CD4-positive, alpha-beta T cell treated with Interleukin-17A for 1 hour (primary cell): ENCODE measurements around the gene B4GALNT3.

ENCODE experiments used
- DNase-seq: peaks from one replicate; pipeline ENCODE4 v3.0.0-alpha.2; 2020

The B4GALNT3 gene

DNA sequence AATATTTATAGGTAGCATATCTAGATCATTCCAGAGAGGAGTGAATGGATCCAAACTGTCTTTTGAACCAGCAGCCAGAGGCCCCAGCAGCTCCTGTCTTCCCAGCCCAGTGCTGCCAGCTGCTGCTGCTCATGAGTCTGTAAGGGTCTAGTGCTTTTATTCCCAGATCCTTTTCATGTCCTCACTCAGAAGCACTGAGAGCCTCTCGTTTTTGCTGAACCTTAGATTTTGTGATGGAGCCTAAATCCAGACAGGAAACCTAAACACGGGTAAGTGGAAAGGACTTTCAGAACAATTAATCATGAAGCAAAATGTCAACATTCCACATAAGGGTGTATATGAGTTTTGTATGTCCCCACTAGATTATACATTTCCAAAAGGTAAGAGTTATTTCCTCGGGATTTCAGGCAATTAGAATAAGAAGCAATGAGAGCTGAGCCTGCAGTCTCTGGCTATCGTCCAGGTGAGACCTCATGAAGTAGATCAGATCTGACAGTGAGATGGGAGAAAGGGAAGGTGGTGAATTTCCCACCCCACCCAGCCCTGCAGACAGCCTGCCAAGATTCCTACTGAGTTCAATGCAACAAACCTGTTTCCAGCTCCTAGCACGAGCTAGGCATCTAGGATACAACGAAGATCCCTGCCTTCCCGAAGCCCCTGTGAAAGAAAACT, 119.1 kb downstream of the B4GALNT3 start:
- DNase-seq: no peak

DNA sequence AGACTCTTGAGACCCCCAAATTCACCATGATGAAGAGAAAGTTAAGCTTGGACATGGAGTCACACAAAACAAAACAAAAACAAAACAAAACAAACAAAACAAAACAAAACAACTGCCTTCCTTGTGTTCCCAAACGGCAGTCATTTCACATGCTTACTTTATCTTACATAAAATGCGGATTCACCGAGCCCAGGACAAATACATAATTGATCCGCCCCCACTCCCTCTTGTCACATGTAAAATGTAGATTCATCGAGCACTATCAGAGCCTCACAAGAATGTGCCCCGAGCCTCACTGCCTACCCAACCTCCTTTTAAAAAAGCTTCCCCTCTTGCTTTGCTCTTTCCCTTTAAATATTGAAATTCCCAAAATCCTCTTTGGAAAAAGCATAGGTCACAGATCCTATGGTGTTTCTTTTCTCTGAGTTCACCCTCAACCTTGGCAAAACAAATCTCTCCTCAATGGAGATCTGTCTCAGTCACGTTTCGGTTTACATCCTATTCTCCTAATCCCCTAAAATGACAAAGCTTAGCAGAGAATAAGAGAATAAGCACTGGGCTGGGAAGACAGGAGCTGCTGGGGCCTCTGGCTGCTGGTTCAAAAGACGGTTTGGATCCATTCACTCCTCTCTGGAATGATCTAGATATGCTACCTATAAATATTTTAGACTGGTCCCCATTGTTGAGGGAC, 119.8 kb downstream of the B4GALNT3 start:
- DNase-seq: no peak

- DNase-seq: no peak
Observed at GRCh38 chr12:580813-581212, 121.1 kb downstream of the B4GALNT3 start.

GRCh38 chr12:581321-581720, 121.6 kb downstream of the B4GALNT3 start:
- DNase-seq: no peak

DNA sequence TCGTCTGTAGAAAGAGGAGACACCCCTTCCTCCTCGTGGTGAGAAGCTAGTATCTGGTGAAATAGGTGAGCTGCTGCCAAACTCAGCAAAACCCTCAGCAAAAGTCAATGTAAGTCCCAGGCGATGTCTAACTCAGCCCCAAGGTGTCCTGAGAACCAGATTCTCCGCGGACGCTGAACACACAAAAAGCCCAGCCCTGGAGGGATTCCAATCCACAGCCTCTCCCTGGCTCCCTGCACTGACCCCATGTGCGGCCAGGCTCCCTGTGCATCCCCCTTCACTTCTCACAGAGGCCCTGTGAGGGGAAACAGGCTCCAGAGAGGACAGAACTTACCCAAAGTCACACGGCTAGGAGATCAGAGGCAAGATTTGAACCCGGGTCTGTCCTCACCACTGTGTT, 122.0 kb downstream of the B4GALNT3 start:
- DNase-seq: no peak

DNA sequence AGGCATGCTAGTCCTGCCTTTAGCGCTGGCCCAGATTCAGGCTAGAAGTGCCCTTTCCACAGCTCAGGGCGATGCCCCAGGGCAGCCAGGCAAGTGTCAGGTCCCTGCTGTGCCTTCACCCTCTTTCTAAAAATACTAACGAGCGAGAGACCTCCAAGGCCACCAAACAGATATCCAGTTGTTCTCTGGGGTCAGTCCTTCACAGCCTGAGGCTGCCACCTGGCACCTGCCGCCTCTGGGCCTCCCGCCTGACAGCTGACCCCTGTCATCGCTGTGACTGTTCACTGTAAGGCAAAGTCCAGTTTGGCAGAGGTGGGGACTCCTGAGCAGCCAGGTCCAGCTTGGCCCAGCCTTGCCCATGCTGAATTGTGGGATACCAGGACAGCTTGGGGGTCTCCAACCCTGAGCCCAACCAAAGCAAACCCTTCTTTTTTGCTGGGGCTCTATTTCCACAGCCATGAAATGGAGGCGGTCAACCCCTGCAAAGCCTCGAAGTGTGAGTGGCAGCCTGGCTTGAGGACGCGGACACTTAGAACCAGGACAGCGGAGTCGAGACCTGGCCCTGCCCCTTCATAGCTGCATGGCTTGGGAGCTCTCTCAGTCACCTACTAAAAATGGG, 123.6 kb downstream of the B4GALNT3 start:
- DNase-seq: no peak

GRCh38 chr12:585062-586061, 125.6 kb downstream of the B4GALNT3 start:
- no peak for DNase-seq

DNA sequence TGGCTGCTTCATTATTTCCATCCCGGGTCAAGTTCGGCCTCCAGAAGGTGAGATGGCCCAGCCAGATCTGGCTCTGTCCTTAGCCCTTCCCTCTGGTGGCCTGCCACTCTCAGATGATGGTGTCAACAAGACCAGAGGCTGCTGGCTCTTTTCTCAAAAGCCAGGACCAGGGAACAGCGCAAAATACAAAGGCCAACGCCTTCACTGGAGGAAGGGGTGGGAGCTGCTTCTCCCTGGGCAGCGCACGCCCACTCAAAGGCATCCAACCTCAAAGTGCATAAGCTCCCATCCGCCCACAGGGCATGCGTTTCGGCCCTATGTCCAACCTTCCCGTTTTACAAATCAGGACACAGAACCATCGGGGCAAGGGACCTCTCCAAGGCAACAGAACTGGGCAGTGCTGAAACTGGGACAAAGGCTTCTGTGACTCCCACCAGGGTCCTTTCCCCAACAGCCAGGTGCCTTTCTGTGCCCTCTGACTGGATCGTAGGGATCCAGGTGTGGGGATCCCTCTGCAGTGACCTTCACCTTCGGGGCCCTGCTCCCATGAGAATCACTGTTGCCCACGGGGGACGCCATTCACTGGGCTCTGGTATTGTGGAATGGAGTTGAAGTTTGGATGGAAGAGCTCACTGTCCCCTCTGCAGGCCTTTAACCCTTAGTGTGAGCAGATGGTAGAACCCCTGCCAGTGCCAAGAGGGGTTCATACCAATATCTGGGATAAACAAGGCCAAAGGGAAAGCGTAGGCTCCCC, 126.8 kb downstream of the B4GALNT3 start:
- DNase-seq: no peak

DNA sequence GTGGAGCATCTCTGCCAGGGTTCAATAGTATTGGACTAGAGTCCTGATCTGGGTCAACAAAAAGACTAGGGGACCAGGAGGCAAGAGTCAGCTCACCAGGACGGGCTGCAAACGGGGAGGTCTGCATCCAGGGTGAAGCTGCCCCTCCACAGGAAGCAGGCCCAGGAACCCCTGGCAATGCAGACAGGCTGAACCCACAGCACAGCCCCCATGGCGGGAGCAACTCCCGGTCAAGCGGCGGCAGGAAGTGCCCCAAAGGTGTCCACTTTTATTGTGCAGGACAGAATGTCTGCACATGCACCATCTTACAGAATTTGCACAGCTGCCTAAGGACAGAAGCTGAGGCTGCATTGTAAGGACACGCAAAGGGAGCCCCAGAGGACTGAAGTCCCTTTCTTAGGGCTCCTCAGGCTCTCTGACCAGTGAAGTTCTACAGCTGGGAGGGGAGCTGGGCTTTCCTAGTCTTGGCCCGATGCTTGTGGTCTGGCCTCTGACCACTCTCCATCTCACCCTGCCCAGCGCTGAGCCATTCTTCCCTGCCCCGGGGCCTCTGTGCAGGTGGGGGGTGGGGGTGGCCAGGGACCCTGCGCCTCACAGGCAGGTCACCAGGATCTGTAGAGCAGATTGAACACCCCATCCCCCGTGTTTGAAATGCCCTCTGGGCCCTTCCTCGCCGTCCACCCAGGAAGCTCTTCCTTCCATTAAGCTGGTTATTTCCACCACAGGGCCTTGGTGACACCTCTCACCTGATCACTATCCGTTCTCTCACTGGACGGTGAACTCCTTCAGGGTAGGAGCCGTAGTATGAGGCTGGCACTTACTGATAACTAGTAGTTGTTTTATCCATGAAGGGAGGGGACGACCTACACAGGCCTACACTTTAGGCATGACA, 127.6 kb downstream of the B4GALNT3 start:
- DNase-seq: no peak

DNA sequence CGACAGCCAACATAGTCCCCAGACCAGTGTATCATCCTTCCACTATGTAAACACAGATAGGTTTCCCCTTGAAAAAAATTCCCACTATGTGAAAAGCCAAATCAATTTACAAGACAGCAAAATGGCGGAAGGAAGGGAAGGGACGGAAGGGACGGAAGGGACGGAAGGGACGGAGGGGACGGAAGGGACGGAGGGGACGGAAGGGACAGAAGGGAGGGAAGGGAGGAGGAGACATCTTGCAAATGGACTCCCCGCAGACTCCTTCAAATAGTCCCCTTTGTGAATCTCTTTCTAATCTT, 128.2 kb downstream of the B4GALNT3 start:
- DNase-seq: no peak

- no peak for DNase-seq
Observed at GRCh38 chr12:588646-589045, 128.9 kb downstream of the B4GALNT3 start.

DNA sequence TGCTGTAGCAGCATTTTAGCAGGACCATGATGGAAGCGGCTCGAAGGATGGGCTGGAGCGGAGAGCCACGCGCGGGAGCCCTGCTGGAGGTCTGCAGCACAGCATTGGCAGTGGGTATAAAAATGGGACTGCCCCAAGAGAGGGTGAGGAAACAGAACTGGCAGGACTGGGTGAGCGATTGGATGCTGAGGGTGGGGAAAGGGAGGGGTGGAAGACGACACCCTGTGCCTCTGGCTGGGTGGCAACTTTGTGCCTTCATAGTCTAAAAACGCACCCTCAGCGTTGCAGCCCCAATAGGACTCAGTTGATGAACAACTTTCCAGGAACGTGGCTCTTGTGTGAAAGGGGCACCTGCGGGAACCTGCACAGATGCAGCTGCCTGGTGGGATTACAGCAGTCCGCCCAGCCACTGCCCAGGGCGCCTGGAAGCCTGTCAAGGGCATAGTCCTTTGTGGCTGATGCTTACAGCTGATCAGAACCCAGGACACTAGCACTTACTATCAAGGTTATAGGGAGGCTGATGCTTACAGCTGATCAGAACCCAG, 130.5 kb downstream of the B4GALNT3 start:
- DNase-seq: no peak

GRCh38 chr12:591167-592023, 131.7 kb downstream of the B4GALNT3 start:
- no peak for DNase-seq

DNA sequence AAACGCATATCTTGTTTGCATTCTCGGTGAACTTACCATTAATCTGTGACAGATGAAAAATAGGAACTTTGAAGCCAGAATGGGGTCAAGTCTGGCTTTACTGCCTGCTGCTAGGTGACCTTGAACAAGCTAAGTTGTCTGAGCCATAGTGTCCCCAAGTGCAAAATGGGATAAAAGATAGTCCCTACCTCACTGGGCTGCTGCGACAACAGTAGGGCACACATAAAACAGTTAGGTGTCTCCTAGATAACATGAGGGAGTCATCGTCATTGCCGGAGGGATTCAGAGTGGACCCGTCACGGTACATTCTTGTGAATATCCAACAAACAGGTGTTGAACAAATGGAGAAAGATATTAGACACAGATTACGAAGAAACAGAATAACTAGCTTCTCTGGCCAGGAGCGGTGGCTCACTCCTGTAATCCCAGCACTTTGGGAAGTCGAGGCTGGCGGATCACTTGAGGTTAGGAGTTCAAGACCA, 132.3 kb downstream of the B4GALNT3 start:
- no peak for DNase-seq

DNA sequence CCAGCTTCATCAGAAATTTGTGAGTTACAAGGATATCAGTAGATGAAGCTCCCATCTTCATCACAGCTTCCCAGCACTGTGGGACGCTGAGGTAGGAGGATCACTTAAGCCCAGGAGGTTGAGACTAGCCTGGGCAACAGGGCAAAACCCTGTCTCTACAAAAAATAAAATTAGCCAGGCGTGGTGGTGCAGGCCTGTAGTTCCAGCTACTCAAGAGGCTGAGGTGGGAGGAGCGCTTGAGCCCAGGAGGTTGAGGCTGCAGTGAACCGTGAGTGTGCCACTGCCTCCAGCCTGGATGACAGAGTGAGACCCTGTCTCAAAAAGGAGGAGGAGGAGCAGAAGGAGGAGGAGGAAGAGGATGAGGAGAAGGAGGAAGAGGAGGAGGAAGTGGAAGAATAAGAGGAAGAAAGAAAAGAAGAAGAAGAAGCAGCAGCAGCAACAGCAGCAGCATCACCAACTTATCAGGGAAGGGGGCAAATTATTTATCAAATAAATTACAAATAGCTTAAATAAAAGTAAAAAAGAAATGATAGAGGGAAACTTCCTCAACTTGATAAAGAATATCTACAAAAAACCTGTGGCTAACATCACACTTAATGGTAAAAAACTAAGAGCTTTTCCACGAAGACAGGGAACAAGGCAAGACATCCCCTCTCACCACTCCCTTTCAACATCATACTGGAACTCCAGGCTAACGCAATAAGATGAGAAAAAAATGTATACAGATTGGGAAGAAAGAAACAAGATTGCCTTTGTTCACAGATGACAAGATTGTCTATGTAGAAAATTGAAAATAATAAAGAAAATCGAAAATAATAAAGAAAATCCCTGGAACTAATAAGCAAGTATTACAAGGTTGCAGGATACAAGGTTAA, 133.9 kb downstream of the B4GALNT3 start:
- DNase-seq: no peak

GRCh38 chr12:597926-598568, 138.3 kb downstream of the B4GALNT3 start:
- no peak for DNase-seq

DNA sequence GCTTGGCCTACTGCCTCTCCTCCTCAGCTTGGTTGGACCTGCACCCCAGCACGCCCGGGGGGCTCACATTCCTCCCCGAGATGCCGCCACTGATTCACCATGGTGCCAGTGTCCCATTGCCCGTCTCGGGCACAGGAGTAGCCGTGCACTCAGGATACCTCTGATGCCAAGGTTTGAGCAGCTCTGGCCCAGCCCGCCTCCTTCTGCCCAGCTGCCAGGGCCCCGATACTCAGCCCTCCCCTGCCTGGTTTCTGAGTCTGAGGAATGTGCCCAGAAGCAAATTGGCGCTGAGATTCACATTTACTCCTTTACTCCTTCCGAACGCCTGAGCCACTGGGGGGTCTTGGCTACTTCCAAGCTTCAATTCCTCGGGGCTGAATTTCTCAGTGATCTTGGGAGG, 140.0 kb downstream of the B4GALNT3 start:
- no peak for DNase-seq

DNA sequence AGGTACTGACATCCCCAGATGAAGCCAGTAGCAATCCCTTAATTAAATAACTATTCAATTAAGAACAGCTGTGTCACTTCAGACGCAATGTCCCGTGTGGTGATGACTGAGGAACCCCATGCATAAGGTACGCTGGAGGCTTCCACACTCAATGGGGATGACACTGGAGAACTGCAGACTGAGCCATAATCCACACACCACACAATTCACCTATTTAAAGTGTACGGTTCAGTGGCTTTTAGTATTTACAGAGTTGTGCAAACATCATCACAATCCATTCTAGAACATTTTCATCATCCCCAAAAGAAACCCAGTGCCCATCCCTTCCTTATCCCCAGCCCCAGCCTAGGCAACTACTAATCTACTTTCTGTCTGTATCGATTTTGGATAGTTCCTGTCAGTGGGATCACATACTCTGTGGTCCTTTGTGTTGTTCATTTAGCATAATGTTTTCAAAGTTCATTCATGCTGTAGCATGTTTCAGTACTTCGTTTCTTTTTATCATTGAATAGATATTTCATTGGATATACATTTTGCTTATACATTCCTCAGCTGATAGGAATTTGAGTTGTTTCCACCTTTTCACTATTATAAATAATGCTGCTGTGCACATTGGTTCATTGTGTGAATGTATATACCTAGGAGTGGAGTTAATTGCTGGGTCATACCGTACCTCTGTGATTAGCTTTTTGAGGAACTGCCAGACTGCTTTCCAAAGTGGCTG, 142.4 kb downstream of the B4GALNT3 start:
- DNase-seq: no peak
